HG03565 (cell line): ENCODE results near the gene PIK3C2G.
"Not testable (repeated sequence)": the region's sequence is repeated elsewhere in the genome, so short reads cannot be mapped to it uniquely, and the experiment has no call there.

Experiments used
- ATAC-seq: cut with Tn5 transposase; IDR thresholded peaks from one replicate; pipeline ENCODE4 v1.9.1; 2021; ENCODE audit warnings: mild to moderate bottlenecking, moderate library complexity; ENCODE audit not compliant: unreplicated experiment

PIK3C2G gene

DNA sequence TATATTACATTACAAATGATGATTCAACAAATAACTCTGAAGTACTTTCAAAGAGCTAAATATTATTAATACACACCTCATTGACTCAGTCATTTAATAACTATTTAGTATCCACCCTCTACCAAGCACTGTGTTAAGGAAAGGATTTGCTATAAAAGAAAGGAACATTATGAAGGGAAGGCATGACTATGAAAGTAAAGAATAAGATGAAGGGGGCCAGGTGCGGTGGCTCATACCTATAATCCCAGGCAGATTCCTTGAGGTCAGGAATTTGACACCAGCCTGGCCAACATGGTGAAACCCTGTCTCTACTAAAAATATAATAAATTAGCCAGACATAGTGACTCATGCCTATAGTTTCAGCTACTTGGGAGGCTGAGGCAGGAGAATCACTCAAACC is 368.6 kb downstream of the PIK3C2G start:
- no peak for ATAC-seq

DNA sequence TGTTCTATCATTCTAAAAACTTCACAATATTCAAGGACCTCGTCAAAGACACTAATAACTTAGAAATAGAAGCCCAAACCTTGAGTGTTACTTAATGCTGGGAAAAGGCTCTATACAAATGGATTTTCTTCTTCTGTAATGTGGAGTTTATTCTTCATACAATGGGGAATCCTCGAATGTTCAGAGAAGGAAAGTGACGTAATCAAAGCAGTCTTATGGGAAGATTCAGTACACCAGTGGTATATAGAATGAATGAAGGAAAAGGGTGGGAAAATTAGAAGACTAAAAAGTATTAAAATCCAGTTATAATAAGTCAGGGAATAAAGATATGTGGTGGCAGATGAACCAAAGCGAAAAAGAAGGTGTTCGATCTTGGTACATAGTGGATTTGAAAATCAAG is 370.0 kb downstream of the PIK3C2G start:
- no peak for ATAC-seq

DNA sequence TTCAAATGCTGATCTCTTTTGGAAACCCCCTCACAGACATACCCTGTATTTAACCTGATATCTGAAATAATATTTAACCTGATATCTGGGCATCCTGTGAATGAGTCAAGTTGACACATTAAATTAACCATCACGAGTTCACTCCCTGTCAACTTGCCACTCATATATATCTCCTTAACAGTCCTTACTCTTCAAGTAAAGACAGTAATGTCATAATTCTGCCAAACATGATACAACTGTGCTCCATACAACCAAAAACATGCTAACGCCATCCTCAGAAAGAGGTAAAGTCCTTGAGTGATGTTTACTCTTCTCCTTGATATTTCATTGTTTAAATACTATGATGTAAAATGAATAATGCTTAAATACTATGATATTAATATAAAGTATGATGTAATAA is 371.5 kb downstream of the PIK3C2G start:
- no peak for ATAC-seq

DNA sequence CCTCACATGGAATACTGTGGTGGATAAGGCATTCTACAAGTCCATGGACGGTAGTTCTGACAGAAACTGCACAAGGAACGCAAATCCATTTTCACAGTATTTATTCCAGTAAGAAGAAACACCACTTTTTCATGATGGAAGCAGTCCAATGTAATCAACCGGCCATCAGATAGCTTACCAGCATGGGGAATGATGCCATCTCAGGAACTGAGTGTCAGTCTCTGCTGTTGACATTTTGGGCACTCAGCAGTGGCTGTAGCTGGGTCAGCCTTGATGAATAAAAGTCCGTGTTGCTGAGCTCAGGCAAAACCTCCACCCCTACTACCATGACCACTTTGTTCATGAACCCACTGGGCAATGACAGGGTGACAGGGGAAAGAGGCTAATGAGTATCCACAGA is 373.1 kb downstream of the PIK3C2G start:
- ATAC-seq, result no peak

DNA sequence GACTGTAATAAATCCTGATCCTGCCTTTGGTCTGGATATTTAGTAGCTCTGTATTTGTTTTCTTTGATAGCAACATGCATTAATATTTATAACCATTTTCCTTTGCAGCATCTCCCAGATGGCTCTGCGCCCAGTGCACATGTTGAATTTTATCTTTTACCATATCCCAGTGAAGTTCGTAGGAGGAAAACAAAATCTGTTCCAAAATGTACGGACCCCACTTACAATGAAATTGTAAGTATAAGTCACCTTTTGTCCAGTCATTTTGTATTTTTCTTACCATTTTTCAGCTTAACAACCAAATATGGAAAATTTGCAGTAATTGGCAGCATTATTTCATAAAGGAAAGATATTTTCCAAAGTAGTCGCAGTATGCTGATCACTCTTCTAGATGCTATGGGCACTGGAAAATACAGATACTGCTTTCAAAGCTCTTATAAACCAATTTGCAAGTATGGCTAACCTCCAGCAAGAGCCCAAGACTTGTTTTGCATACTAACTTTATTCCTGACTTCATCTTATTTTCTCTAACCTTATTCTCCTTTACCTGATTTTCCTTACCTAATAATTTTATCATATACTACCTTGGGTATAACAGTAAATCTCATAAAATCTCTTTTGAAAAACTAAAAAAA is 379.1 kb downstream of the PIK3C2G start:
- ATAC-seq, result no peak

DNA sequence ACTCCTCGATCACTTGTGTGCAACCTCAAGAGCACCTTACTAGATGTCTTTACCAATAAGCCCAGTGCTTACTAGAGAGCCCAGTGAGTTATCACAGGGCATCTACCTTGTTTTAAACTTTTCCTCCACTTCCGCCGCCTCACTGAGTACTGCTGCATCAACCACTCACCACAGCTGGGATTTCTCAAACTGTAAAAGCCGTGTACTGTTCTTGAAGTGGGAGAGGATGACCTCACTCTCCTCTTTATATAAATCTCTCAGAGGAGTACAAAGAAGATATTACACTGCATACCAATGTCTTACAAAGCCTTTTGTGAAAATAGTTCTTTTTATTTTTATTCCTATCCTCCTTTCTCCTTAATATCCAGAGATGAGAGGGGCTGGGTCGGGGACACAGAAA is 382.4 kb downstream of the PIK3C2G start:
- no peak for ATAC-seq

DNA sequence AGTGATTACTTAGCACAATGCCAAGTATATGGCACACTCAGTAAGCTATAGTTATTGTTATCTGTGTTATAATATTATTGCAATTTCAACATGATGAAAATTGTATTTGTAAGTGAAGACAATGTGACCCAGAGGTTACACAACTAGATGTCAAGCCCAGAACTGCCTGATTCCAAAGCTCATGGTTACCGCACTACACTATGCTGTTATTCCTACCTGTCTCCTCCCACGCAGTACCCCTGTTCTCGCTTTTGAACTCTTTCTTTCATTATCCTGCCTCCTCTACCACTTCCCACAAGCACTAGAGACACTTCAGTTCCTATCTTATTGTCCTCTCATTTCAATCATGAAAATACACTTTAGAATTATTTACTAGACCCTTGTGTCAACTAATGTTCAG is 383.2 kb downstream of the PIK3C2G start:
- no peak for ATAC-seq

DNA sequence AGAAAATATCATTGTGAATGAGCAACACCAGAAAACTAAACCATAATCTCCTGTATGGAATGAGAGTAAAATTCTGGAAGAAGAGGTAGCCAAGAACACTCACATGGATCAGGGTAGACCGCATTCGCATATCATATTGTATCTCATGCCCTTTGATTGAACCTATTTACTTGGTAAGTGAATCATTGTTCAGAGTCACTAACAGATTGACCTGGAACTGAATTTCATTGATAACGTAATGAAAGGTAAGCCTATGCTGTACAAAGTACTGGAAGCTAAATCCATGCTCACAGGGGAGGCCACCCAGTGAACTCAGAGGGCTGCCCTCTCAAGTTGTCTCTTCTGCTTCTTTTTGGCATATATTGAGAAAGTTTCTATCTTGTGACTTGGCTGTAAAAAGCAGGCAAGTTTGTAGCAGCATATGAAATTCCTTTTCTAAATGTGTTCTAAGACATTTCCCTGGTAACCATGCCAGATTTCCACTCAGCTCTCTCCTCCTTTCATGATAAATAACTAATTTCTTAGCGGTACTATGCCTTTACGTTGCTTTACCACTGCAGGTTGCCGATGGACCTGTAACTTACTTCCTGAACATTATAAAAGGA is 385.1 kb downstream of the PIK3C2G start:
- ATAC-seq, result no peak

DNA sequence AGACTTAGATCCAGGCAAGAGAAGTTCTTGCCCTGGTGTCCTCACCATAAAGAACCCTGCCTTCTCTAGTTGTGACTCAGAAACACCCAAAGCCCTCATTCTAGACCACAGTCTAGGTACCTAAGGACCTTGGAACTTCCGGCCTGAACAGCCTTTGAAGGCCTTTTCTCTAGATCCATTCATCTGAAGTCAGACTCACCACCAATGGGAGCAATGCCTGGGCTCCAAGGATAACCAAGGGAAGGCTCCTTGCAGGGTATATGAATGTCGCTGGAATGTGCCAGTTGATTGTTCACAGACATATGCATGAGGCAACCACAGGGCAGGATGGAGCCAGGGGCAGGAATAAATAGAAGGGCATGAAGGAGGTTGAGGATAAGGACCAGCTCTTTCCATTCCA is 390.2 kb downstream of the PIK3C2G start:
- no peak for ATAC-seq

DNA sequence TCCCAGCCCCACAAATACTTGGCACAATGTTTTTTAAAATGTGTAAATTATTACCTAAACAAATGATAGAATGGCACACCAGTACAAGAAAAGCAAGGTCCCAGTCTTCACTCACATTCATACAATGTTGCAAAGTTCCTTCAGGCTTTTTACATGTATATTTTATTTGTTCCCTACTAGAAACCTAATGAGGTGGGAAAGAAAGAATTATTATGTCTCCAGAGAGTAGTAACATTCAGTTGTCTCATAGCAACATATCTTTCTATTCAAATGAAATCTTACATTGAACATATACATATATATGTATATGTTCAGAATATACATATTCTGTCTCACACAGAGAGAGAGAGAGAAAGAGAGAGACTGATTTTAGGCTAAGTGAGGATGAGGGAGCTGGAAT is 391.3 kb downstream of the PIK3C2G start:
- no peak for ATAC-seq

DNA sequence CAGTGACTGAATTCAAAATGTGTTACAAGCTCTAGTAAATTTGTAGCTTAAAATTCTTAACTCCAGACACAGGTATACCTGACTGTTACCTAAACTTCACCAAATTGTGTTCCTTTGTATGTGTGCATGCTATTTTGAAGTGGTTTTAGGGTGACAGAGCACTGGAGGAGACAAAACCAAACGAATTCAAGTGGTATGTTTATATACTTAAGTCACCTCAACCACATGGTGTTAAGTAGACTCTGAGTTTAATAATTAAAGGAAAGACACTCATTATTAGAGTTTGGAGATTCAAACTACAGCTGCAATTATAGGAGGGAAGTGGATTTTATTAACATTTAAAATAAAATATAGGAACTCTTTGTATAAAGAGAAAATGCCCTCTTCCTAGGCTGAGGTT is 392.1 kb downstream of the PIK3C2G start:
- no peak for ATAC-seq

DNA sequence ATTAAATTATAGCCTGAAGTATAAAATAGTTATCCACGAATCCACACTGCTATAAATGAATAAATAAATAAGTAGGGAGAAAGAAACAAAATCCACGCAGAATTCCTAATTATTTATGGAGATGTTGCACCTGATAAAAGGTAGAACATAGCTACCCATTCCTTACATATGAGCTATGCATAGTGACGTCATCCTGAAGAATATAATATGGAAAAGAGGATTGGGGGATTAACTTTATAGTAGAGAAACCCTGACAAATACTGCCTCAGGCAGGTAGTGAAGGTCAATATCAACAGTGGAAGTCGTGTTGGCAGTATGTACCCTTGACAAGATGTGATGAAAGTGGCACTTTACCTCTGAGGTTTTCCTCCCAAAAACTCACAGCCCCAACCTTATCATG is 394.0 kb downstream of the PIK3C2G start:
- no peak for ATAC-seq

DNA sequence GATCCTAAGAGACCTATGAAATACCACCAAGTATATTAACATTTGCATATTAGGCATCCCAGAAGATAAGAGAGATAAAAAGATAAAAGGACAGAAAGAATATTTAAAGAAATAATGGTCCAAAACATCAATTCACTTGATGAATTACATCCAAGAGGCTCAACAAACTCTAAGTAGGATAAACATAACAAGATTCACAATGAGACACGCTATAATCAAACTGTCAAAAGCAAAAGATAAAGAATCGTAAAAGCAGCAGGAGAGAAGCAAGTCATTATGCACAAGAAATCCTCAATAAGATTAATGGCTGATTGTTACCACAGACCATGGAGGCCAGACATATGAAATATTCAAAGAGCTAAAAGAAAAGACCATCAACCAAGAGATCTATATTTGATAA is 396.9 kb downstream of the PIK3C2G start:
- ATAC-seq, result no peak

DNA sequence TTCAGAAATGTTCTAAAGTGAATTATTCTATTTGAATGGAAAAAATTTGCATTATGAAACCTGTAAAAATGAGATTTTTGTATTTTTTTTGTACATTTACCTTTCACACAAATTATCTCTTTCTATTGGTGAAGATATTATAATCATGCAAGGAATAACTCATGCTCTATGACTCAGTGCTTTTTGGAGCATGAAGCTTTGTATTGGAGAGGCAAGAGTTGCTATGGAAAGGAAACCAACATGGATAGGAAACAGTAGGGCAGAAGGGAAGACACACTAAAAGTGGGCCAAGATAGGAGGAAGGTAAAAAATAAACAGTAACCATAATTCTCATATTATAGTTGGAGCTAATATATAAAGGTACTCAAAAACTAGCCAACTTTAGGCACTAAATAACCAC is 397.5 kb downstream of the PIK3C2G start:
- ATAC-seq, result no peak

DNA sequence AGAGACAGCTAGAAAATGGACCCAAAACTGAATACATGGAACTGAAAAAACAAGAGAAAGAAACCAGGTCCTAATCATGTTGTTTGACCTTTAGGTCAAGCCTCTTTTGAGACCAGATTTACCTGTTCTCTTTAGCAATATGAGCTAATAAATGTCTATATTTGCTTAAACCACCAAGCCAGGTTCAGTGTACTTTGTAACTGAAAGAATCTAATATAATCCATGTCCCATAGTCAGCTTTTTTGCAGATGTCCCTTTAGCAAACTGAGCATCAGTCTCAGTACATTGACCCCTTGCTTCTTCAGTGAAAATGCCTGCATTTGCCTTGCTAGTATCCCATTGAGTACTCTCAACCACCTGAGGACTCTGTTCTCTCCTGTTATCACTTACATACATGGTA is 414.8 kb downstream of the PIK3C2G start:
- ATAC-seq, result no peak

DNA sequence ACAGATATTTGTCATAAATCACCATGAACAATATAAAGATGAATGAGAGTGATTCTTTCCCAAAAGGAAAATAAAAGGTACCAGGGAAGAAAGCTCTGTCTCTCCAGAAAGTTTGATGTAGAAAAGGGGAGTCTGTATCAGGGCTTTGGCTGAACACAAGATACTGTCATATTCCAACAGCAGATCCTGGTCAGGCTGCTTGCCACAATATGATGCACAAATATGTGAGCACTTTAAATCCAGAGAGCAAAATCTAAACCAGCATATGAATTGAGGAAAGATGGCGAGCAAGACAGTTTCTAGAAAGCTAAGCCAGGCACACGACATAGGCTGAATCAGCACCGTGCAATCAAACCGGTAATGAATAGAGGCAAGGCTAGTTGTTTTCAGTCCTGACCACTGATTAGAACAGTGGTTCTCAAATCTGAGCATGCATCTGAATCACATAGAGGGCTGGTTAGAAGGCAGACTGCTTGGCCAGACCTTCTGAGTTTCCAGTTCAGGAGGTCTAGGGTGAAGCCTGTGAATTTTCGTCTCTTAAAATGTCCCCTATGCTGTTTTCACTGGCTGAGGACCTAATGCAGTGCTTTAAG is 415.8 kb downstream of the PIK3C2G start:
- no peak for ATAC-seq

DNA sequence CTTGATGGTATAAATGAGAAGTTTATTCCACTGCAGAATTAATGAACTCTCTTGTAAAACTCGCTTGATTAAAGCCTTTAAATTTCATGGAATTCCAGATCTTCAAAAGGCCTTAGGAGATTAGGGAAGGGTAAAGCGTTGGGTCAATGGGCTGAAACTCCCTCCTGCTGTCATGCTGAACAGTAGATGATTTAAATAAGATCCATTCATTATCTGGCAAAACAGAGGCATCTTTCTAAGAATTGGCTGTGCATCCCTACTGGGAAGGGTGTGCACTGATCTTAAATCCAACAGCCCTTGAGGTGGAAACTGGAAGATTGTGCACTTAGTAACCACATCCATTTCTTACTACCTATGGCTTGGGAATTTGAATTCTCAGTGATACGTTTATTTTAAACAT is 420.5 kb downstream of the PIK3C2G start:
- no peak for ATAC-seq

DNA sequence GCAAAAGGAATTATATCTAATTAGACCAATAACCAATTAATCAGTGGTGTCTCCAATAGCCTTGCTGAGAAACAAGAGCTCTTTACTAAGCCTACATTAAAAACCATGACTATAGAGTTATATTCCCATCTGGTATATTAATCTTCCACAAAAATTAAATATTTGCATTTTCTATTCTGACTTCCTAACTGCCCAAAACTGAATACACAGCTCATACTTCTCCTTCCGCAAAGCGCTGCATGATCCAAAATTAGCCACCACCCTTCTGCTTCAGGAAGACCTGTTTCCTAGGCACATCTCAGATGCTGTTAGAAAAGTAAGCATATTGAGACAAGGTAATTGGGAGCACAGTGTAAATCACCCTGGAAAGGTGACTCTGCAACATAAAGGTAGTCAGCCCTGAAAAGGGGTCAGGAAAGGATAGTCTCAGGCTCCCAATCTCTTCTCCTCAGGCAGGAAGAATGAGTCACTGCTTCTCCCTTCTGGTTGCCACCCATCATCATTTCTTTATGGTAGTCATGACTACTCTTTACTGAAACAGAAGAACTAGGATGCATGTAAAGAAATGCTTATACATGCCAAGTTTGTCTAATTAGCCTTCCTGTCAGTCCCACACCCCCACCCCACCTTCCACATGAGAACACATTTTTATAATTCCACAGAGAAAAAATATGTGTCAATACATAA is 422.2 kb downstream of the PIK3C2G start:
- ATAC-seq, result no peak

DNA sequence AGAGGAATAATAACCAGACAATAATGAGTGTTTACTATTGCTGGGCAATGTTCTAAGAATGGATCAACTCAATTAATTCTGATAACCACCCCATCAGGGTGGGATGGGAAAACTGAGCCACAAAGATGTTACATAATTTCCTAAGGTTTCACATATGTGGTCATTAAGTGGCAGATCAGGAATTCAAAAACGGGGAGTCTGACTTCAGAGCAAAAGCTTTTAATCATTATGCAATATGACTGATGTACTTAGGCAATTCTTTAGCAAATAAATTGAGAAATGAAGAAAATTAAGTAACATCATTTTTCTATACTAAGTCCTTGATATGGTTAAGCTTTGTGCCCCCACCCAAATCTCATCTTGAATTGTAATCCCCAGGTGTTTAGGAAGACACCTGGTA is 423.1 kb downstream of the PIK3C2G start:
- no peak for ATAC-seq

DNA sequence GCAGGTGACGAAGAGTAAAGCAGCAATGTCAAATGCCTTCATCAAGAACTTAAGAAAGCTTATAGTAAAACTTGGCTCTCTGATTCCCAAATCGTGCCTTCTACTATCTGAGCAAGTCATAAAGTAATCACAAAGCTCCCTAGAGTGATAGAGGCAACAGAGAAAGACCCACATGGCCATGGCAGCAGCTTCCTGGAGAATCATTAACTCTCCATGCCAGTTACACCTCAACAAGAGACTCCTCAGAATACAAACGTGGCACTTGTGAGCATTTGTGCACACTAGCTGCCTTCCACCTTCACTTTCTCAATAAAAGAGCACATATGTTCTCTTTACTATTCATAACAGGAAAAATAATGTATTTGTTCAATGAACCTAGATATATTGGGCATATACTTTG is 428.5 kb downstream of the PIK3C2G start:
- ATAC-seq, result no peak

DNA sequence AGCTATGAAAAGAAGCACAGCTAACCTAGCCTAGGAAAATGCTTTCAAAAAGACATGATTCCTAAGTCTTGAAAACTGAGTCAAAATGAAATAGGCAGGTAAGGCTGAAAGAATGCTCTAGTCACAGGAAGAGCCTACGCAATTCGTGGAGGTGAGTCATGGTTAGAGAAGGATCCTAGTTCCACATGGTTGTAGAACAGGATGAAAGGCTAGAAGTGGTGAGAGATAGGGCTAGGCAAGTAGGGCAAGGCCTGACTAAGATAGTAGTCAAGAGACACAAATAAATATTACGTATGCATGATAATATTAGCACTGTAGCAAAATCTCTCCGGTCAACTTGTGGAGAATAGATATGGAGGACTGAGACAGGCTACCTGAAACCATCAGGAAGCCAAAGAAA is 429.3 kb downstream of the PIK3C2G start:
- no peak for ATAC-seq

DNA sequence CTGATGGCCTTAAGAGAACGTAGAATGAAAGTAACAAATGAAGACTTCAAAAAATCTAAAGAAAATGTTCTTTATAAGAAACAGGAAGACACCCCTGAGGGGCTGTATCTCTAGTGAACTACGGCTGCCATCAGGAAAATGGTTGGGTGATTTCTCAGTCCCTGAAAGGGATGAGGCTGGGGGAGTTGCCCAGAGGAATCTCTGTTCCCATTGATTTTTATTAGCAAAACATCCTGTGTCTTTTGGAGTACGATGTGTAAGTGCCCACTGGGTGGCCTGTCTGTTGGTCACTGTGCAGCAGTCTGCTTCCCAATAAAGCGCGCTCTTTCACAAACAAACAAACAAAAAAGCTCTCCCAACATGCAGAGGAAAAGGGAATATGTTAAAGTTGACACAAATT is 432.7 kb downstream of the PIK3C2G start:
- not testable (repeated sequence) for ATAC-seq
